ENCODE measurements around the gene AJAP1. TPM values are rescaled to one million over a fixed set of nuclear protein-coding genes. Genes with fewer than 3 reads are reported as not detected.

AJAP1 gene
- total RNA-seq, 2 experiments from 2014 or later = 0.39 to 0.47 TPM

DNA sequence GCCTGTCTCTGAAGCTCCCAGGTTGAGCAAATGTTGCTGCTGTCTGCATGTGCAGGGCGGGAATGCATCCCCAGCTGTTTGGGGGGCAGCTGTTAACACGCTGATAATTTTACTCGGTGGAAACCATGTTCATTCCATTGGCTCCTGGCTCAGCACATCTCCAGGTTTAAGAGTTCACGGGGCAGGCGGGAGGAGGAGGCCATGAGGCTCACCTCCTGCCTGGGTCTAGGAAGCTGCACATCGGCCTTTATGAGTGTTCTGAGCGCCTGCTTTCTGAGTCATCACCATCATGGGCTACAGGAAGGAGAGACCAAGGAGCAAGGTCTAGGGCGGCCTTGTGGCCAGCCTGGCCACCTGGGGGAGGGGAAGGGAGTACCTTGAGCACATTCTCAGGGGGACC is 29.7 kb downstream of the AJAP1 start:
- DNase-seq (no peak), ATAC-seq (ENCODE audit: poor library complexity) (no peak)
- no peak overlapping the region for H3K4me3 Mint-ChIP-seq
- H3K36me3 ChIP-seq (ENCODE audit: insufficient read depth, low read length) = no peaks in the 10 kb centered on the region
- ChIA-PET CTCF (no interaction called here), POLR2A (no interaction called here)
- TF ChIP-seq, protein P1, sequence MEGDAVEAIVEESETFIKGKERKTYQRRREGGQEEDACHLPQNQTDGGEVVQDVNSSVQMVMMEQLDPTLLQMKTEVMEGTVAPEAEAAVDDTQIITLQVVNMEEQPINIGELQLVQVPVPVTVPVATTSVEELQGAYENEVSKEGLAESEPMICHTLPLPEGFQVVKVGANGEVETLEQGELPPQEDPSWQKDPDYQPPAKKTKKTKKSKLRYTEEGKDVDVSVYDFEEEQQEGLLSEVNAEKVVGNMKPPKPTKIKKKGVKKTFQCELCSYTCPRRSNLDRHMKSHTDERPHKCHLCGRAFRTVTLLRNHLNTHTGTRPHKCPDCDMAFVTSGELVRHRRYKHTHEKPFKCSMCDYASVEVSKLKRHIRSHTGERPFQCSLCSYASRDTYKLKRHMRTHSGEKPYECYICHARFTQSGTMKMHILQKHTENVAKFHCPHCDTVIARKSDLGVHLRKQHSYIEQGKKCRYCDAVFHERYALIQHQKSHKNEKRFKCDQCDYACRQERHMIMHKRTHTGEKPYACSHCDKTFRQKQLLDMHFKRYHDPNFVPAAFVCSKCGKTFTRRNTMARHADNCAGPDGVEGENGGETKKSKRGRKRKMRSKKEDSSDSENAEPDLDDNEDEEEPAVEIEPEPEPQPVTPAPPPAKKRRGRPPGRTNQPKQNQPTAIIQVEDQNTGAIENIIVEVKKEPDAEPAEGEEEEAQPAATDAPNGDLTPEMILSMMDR (IDR thresholded peaks at IDR 0.05) = no peak
- H3K4me1 Mint-ChIP-seq (ENCODE audit: low read depth) = no peaks in the 10 kb centered on the region
- H3K9me3 ChIP-seq (ENCODE audit: control insufficient read depth in 1 of 2, insufficient read depth in 1 of 2, low read length in 2 of 2) = peaks cover 6 to 28% of the 10 kb centered on the region in 2 experiments
- H3K9me3 Mint-ChIP-seq = no peaks in the 10 kb centered on the region
- intact Hi-C loops (cut with DNase I, micrococcal nuclease) = no loop called here
- no peaks in the 10 kb centered on the region for H3K4me1 ChIP-seq (ENCODE audit: insufficient read depth, low read length)
- peaks cover 28% of the 10 kb centered on the region for H3K27me3 Mint-ChIP-seq
- H3K4me3 ChIP-seq (ENCODE audit: low read length) = no peak overlapping the region
- H3K36me3 Mint-ChIP-seq (ENCODE audit: low read depth) = no peaks in the 10 kb centered on the region
- peaks cover 0 to 4% of the 10 kb centered on the region in 2 experiments for H3K27me3 ChIP-seq (ENCODE audit: control insufficient read depth in 1 of 2, insufficient read depth in 2 of 2, low read length in 2 of 2)
- no peak overlapping the region for H3K27ac Mint-ChIP-seq
- no peak overlapping the region for H3K27ac ChIP-seq (ENCODE audit: low read depth in 1 of 2, low read length in 2 of 2)

DNA sequence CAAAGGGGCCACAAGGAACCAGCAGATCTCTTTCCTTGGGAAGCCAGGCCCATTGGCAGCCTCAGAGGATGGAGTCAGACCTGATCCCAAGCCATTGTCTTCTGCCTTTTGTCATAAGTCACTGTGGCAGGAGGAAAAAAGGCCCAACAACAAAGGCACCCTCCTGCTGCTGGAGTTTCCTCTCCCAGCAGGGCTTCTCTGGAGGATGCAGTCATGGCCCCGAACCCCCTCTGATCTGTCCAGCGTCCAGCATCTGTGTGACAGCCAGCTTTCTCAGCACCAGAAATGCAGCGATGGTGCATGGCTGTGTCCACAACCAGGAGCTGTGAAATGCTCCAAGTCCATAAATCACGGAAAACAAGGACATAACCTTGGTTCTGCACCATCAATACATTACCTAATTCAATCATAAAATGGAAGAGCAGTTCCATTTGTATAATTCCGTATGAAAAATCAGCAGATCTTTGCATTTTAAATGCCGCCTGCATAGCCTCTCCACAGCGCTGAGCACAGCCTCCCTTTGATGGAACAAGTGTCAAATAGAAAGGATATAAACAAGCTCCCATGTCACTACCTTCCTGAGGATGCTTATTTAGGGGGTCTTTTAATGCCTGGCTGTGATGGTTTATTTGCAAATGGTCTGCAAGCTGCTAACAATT is 30.6 kb downstream of the AJAP1 start:
- no peak overlapping the region for H3K27ac Mint-ChIP-seq
- H3K36me3 Mint-ChIP-seq (ENCODE audit: low read depth) = no peaks in the 10 kb centered on the region
- Histone ChIP-seq H3K36me3 (ENCODE audit: insufficient read depth, low read length) (no peaks in the 10 kb centered on the region), H3K27me3 (ENCODE audit: control insufficient read depth in 1 of 2, insufficient read depth in 2 of 2, low read length in 2 of 2) (peaks cover 0 to 4% of the 10 kb centered on the region in 2 experiments), H3K4me1 (ENCODE audit: insufficient read depth, low read length) (no peaks in the 10 kb centered on the region), H3K4me3 (ENCODE audit: low read length) (no peak overlapping the region), H3K27ac (ENCODE audit: low read depth in 1 of 2, low read length in 2 of 2) (no peak overlapping the region), H3K9me3 (ENCODE audit: control insufficient read depth in 1 of 2, insufficient read depth in 1 of 2, low read length in 2 of 2) (peaks cover 5 to 36% of the 10 kb centered on the region in 2 experiments)
- ChIA-PET POLR2A (no interaction called here), CTCF (no interaction called here)
- H3K4me3 Mint-ChIP-seq = no peak overlapping the region
- peaks cover 28% of the 10 kb centered on the region for H3K27me3 Mint-ChIP-seq
- no peak for DNase-seq
- no peak for ATAC-seq (ENCODE audit: poor library complexity)
- no peaks in the 10 kb centered on the region for H3K4me1 Mint-ChIP-seq (ENCODE audit: low read depth)
- TF ChIP-seq, protein P1 (IDR thresholded peaks at IDR 0.05) = no peak
- intact Hi-C loops (cut with DNase I, micrococcal nuclease) = no loop called here
- no peaks in the 10 kb centered on the region for H3K9me3 Mint-ChIP-seq

DNA sequence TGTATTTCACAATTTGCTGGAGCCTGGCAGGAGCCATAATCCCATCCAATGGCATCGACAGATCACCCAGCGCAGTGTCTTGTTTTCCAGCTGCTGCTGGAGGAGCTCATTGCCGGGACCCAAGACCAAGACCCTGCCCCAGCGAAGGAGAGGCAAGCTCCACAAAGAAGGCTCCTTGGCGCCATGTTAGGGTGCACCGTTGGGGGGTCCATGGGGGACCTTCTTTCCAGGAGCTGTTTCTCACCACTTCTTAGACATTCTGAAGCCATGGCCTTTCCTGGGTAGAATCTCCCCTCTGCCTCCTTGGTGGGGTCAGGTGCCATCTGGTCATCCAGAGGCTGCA is 31.1 kb downstream of the AJAP1 start:
- peaks cover 0 to 2% of the 10 kb centered on the region in 2 experiments for H3K27me3 ChIP-seq (ENCODE audit: control insufficient read depth in 1 of 2, insufficient read depth in 2 of 2, low read length in 2 of 2)
- intact Hi-C loops (cut with DNase I, micrococcal nuclease) = no loop called here
- CTCF ChIA-PET = no interaction called here

More for the DNA sequence above, 31.1 kb downstream of the AJAP1 start:
- TF ChIP-seq, protein P1 (IDR thresholded peaks at IDR 0.05) = no peak
- no peak overlapping the region for H3K4me3 ChIP-seq (ENCODE audit: low read length)
- ATAC-seq (ENCODE audit: poor library complexity) (no peak), DNase-seq (no peak)
- Mint-ChIP-seq H3K4me3 (no peak overlapping the region), H3K27ac (no peak overlapping the region), H3K9me3 (no peaks in the 10 kb centered on the region), H3K27me3 (peaks cover 28% of the 10 kb centered on the region), H3K36me3 (ENCODE audit: low read depth) (no peaks in the 10 kb centered on the region), H3K4me1 (ENCODE audit: low read depth) (no peaks in the 10 kb centered on the region)
- H3K9me3 ChIP-seq (ENCODE audit: control insufficient read depth in 1 of 2, insufficient read depth in 1 of 2, low read length in 2 of 2) = peaks cover under 1 to 36% of the 10 kb centered on the region in 2 experiments
- no peaks in the 10 kb centered on the region for H3K4me1 ChIP-seq (ENCODE audit: insufficient read depth, low read length)
- POLR2A ChIA-PET = no interaction called here
- H3K27ac ChIP-seq (ENCODE audit: low read depth in 1 of 2, low read length in 2 of 2) = no peak overlapping the region
- no peaks in the 10 kb centered on the region for H3K36me3 ChIP-seq (ENCODE audit: insufficient read depth, low read length)
